ENCODE data around the gene ACSBG1.

The ACSBG1 gene

GRCh38 chr15:78201281-78202190 is 32.8 kb downstream of the ACSBG1 start:
- DNase-seq = no peak

DNA sequence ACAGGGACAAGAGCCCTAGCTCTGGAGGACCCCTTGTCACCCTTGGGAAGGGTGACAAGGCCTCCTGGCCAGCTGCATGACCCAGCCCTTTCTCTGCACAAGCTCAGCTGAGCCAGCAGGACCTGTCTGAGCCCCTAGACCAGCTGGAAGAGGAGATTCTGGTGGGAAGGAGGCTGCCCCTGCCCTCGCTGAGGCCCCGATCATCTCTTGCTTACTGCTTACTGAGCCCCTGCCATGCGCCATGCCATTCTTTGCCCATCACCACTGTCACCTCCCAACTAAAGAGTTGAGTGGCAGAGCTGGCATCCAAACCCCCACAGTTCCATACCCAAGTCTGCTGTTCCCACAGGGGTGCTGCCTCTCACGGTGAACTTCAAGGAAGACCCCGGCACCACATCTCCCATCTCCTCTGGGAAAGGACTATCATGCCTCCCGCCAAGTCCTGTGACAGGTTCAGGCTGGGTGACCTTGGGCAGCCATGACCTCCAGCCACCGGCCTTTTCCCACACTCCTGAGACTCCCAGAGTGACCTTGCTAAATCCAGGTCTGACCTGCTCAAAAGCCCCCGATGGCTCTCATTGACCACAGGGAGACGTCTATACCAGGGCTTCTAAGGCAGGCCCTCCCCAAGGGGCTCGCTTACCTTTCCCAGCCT is 34.0 kb downstream of the ACSBG1 start:
- no peak for DNase-seq

- DNase-seq = no peak
These were observed 36.7 kb downstream of the ACSBG1 start for GRCh38 chr15:78197632-78198031.

- no peak for DNase-seq
These were observed 38.6 kb downstream of the ACSBG1 start for GRCh38 chr15:78195735-78196201.

GRCh38 chr15:78194568-78194925 is 39.8 kb downstream of the ACSBG1 start:
- DNase-seq = no peak

DNA sequence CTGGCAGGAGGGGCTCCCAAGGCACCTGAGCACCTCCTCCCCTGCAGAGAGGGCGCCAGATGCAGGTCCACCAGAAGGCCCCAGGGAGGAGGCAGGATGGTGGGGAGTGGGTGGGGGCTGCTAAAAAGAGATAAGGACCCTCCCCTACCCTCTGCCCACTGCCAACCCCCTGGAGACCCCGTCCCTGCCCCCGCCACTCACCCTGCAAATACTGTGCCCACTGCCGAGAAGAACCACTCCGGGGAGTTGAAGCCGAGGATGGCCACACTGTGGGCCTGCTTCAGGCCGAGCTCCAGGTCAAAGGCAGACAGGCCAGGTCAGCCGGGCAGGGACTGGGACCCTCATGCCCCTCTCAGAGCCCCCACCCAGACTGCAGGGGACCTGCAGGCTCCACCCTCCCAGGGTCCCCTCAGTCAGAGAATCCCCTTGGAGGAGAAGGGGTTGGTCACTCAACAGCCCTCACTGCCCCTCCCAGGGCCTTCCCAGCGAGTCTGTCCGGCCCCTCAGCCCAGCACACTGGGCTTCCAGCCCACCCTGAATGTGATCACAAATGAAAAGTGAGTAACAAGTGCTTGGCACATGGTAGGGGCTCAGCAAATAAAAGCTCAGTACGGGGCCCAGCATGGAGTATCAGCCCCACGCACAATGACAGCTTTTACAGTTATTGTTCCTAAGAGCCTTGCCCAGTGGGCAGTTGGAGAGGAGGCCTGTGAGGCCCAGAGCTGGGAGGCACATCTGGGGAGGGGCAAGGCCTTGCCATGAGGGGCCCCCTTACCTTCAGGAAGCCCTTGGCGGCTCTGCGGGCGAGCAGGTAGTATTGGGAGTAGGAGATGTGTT is 40.4 kb downstream of the ACSBG1 start:
- DNase-seq = no peak

- no peak for DNase-seq
These were observed 41.4 kb downstream of the ACSBG1 start for GRCh38 chr15:78192826-78193594.

- DNase-seq = no peak
These were observed 51.5 kb downstream of the ACSBG1 start for GRCh38 chr15:78182821-78183220.

DNA sequence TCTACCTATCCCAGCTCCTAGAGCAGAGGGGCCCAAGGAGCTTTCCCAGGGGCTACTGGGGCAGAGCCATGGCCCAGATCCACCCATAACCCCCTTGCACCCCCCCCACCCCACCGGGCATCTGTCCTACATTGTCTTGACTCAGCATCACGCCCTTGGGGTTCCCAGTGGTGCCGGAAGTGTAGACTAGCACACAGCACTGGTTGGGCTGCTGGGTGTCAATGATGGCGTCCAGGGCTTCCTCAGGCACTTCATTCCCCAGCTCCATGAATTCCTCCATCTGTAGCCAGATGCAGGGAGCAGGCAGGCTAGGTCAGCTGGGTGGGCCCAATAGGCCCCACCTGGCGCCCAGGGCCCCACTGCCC is 52.0 kb downstream of the ACSBG1 start:
- no peak for DNase-seq

GRCh38 chr15:78179906-78180305 is 54.5 kb downstream of the ACSBG1 start:
- DNase-seq = no peak

- DNase-seq = no peak
These were observed 55.0 kb downstream of the ACSBG1 start for GRCh38 chr15:78179286-78179840.

DNA sequence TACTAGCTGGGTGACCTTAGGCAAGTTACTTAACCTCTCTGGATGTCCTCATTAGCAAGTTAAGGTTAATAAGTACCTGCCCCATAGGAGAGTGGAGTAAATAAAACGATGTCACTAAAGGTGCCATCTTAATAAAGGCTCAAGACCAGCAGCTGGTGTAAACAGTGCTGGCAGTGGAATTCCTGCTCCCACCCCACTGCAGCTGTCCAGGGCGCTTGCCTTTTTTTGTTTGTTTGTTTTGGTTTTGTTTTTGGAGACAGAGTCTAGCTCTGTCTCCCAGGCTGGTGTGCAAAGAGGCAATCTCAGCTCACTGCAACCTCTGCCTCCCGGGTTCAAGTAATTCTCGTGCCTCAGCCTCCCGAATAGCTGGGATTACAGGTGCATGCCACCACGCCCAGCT is 56.3 kb downstream of the ACSBG1 start:
- no peak for DNase-seq

DNA sequence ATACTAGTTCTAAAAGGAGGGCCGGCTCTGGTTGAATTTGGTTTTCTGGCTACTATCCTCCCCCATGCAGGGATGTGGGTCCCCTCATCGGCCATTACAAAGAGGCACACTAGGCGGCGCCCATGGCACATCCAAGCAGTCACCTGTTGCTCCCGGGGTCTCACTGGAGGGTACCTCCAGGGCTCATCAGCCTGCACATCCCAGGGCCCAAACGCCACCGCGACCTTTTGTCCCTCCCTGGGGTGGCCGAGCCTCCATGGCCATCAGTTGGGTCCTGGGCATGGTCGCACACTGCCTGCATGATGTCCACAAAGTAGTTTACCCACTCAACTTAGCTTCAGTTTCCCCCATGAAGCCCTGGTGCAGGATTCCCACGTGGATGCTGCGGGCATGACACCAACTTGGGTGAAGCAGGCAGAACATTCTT is 56.9 kb downstream of the ACSBG1 start:
- DNase-seq = peak; percentile 16

- DNase-seq = no peak
These were observed 59.0 kb downstream of the ACSBG1 start for GRCh38 chr15:78175330-78175729.

DNA sequence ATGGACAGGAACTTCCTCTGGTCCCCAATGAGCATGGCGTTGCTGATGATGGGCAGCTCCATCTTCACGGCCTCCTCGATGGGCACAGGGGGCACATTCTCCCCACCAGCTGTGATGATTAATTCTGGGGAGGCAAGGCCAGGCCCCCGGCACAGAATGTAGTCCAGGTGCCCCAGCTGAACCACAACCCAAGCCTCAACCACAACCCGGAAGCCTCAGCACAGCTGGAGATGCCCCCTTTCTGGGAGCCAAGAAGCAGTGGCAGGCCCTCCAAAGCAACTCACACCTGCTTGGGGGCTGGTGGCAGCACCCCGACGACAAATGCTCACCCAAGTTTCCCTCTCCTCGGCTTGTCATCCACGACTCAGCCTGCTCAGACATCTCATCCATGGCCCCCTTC is 60.0 kb downstream of the ACSBG1 start:
- DNase-seq = no peak

DNA sequence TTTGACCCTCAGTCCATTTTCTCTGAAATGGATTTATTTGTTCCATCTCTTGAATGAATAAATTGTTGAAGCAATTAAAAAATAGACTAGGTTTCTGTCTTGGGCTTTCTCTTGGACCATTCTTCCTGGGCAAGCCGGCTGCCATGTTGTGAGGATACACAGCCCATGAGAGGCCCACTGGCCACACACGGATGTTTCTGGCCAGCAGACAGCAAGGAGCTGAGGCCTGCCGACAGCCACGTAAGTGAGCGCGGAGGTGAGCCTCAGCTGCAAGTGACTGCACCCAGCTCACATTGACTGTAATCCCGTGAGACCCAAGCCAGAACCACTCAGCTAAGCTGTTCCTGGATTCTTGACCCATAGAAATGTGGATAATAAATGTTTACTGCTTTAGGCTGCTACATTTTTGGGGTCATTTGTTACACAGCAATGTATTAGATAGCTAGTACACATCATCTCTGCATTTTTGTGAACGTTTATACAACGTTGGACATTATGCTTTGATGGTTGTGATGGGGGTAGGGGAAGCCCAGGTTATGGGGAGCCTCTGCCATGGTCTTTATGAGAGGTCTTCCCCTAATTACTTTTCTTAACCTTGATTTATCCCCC is 62.4 kb downstream of the ACSBG1 start:
- no peak for DNase-seq

- no peak for DNase-seq
These were observed 63.3 kb downstream of the ACSBG1 start for GRCh38 chr15:78170848-78171773.

GRCh38 chr15:78168608-78169007 is 65.8 kb downstream of the ACSBG1 start:
- no peak for DNase-seq

- no peak for DNase-seq
These were observed 67.0 kb downstream of the ACSBG1 start for GRCh38 chr15:78167227-78167888.

GRCh38 chr15:78164010-78164409 is 70.4 kb downstream of the ACSBG1 start:
- DNase-seq = no peak
